RKO (cell line): ENCODE data around the gene CCDC177.

Experiments
- DNase-seq: peaks from one replicate; pipeline ENCODE4 v3.0.0-alpha.2; 2016; ENCODE audit warnings: low spot score

CCDC177 gene

DNA sequence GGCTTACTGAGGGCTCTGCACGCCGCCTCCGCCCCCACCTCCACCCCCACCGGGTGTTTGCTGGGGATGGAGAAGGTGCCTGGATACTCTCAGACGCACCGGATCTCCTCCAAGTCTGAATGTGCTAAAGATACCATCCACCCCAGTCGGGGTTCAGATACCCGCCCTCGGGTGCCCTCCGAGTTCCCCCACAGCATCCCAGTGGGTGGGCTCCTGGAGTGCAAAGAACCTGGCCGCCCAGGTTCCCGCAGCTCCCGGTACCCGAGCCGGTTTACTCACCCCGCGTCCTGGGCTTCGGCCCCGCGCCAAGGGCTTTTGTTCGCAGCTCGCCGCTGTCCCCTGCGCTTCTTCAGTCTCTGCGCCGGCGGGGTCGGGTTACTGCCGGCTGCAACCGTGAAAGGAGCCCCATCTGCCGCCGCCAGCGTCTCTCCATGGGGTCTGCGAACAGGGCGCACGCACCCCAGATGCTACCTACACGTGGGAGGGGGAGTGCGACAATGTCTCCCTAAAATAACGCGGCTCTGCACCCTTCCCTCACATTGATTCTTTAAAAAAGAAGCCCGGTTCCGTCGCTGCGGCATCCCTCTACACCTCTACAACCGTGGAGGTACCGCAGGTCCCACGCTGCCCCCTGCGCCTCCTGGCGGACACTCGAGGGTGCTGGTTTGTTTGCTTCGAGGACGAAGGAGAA is at the start of gene CCDC177:
Gene CCDC177 (minus strand): TSS at position 609 of the 691 bp plus-strand sequence. CDS start 1,249 bp downstream, outside the sequence.
- DNase-seq = no peak

DNA sequence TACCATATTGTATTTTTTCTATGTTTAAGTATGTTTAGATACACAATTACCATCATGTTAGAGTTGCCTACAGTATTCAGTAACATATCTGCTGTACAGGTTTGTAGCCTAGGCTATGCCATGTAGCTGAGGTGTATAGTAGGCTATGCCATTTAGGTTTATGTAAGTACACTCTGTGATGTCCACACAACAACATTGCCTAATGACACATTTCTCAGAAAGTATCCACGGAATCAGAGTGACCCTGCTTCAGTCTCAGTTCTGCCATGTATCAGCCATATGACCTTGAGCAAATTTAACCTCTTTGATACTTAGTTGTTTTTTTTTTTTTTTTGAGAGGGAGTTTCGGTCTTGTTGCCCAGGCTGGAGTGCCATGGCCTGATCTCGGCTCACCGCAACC is 49.5 kb upstream of the CCDC177 start:
- DNase-seq = no peak

DNA sequence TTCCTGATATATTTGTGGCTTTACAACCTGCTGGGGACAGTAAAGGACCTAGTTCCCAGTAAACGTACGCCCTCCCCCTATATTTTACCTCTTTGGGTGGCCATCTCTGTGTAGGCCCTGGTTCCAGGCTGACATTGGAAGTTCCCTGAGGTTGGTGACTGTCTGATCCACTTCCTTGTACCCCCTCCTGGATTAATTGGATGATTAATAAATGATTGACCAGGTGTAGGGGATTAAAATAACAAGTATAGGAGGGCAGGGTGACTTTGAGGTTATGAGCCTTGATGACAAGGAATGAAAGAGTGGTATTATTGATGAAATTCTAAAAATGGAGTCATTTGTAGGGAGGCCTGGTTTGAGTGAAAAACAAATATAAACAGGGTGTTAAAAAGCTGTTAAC is 46.3 kb upstream of the CCDC177 start:
- DNase-seq = no peak

DNA sequence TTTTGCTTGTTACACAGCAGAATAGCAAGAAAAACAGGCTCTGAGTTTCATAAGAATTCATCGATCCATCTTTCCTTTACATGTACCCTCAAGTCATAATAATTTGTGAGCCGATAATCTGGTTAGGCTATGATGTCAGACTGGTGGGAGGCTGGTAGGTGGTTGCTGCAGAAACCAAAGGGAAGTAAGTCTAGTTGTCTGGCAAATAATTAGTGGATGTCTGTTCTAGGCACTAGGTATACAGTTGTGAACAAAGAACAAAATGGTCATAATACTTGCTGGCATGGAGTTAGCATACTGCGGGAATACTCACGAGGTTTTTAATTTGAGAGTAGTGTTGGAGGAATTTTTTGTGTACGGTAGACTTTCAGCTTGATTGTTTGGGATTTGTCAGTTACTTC is 45.5 kb upstream of the CCDC177 start:
- no peak for DNase-seq

DNA sequence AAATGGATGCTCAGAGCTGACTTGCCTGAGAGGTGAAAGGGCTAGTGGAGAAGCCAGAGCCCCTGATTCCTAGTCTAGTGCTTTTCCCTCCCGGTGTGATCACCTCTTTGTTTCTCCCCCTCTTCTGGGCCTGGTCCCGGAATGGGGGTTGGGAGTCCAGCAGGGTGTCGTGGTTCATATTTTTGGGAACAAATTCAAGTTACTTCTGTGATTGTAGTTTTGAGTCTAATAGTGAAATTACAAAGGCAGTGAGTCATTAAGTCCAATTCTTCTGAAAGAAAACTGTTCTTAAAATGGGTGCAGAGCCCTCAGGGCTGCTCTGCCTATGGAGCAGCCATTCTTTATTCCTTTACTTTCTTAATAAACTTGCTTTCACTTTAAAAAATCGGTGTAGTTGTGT is 44.3 kb upstream of the CCDC177 start:
- no peak for DNase-seq

DNA sequence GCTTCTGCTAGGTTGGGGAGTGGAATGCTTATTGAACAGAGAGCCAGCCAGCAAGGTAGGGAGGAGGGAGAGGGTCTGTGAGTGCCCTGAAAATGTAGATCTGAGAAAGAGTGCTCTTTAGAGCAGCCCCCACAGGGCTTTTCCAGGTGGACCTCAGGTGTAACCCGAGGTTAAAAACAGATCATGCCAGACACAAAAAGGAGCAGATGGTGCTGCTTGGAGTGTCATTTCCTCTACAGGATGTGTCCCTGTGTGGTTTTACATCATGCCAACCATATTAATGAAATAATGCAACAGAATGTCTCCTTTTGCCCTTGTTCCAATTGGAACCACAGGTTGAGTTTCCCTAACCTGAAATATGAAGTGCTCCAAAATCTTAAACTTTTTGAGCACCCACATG is 43.1 kb upstream of the CCDC177 start:
- DNase-seq = no peak

DNA sequence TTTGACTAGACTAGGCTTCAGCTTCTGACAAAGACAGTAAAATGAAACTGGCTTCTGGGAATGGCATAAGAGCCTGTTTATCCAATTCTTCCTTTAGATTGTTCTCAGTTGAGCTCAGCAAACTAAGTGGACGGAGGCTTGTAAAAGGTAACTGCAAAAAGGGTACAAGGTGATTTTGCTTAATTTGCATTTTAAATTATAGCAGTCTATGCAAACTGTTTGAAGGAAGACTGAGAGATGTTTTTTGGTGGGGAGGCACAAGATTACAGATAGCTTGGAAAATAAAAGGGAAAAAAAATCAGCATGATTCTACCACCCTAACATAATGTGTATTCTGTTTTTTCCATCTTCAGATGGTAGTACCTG is 41.7 kb upstream of the CCDC177 start:
- DNase-seq = no peak

DNA sequence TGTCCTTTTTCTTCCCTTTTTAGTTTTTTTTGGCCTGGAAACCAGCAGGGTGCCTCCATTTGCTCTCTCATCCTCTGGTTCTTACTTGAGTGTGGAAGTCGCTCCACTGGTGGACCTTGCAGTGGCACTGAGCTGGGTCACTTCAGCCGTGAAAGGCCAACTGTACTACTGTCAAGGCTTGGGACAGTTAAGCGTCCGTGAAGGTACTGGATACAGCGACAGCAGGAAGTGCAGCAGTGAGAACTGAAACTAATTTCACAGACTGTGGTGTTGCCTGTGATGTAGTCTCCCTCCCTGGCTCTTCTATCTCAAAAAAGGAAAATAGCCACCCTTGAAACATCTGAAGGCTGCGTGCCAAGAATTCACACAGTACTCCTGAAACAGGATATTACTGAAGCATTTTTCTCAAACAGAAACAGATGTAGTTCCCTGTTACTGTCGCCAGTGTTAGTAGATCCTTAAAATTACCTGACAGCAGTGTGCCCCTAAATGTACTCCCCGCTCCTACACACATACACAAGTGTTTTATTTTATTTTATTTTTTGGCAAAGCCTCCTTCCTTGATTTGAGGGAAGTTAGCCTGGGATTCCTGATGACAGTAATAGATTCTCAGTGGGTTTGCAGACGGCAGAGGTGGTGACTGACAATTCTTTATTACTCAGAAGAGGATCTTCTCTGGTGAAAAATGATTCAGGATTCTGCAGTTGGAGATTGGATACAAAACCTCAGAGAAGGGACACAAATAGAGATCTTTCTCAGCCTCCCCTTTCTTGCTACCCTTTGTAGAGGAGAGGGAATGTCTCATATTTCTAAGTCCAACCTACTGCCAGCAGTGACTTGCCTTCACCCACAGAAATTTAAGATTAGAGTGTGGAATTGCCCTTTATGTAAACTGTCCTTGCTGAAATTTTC is 41.1 kb upstream of the CCDC177 start:
- DNase-seq = no peak

DNA sequence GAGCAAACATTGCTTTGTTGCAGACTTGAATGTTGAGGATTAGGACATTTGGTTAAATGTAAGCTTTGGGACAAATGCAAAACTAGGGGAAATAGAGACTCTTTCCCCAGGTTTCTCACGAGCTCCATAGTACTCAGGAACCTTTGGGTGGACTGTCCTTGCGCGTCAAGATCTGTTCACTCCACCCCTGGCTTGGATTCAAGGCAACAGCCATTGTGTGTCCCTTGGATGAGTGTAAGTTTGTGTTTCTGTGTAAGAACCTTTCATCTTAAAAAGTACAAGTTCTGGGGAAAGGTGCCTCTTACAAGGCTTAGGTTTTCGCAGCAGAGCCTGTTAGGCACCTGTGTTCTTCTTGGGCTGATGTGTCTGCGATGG is 40.4 kb upstream of the CCDC177 start:
- no peak for DNase-seq

DNA sequence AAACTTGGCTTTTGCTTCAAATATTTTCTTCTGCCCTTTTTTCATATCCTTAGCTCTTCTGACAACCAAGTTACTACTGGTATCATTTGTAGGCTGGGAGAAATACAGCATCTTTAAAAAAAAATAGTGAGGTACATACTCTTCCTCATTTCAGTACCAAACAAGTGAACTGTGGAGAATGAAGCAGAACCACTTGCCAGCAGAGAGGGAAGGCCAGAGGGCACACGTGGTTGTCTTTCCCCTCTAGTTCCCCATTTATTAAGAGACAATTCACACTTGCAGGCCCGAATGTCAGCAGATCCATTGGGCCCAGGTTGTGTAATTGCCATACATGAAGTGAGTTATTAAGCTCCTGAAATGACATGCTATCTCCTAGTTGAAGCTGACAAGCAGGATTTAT is 39.9 kb upstream of the CCDC177 start:
- DNase-seq = no peak

DNA sequence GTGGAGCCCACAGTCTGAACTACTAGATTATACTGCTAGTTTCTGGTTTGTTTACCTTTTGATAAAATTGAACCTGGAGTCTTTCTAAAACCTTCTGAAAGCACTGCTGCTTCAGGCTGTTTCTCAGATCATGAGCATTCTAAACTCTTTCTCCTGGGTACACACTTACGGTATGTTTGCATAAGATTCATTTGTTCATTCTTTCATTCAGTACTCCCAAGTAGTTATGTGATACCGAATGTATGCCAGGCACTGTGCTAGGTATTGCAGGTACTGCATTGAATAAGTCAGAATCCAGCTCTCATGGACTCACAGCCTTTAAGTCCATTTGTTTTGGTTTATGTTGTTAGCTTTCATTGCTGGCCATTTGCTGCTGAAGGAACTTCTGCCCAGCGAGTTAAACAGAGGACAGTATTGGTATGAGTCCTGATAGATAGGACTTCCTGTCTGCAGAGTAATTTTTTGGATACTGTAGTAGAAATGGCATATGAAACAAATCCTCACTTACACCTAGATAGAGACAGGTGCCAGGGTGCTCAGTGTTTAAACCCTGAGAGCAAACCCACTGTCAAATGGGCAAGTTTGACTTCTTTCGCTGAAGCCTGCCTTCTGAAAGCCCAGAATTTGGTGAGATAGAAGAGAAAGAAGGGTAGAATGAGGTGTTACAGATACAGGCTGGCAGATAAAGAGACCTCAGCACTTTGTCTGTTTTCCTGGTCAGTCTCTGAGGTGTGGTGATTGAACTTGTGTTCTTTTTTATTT is 38.8 kb upstream of the CCDC177 start:
- DNase-seq = no peak

DNA sequence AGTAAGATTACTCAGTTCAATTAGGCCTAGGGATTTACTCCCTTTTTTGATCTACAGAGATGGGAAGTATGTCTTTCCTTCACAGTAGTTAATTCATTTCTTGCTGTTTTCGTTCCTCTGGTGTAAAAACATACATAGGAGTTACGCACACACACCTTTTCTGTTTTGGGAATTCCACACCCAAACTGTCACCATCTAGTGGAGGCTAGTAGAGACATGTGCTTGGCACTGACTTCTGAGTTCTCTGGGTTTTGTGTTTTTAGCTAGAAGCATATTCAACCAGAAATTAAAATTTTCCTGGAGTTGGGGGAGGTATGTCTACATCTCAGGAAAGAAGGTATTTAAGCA is 38.1 kb upstream of the CCDC177 start:
- peak; percentile 48 for DNase-seq

DNA sequence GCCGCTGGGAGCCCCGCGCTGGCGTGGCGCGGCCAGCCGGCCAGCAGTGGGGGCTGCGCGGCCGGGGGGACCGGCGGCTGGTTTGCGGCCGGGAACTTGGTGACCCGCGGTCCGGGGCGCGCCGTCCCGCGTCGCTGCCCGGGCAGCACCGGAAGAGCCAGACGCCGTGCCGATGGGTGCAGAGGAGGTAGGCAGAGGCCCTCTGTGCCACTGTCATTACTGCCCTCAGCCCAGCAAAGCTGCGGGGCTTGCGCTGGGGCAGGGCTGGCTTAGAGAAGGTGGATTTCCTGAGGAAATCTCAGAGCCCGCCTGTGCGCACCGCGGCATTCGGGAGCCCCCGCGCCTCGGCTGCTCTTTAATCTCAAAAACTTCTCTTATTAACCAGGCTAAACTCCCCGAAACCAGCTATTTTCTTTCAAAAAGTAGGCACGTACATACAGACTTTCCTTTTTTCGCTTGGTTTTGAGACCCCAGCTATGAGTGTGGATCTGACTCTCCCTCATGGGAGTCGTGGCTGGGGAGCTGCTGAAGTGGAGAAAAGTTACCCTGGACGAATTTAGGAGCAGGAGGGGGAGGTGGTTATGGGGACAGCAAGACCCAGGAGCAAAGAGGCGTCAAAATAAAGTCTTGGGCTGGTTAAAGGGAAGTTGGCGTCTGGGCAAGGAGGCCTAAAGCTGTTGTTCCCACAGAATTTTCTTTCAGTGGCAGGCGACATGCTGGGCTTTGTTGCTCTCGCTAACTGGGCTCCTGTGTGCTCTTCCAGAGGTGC is 37.5 kb upstream of the CCDC177 start:
- peak; percentile 52 for DNase-seq

DNA sequence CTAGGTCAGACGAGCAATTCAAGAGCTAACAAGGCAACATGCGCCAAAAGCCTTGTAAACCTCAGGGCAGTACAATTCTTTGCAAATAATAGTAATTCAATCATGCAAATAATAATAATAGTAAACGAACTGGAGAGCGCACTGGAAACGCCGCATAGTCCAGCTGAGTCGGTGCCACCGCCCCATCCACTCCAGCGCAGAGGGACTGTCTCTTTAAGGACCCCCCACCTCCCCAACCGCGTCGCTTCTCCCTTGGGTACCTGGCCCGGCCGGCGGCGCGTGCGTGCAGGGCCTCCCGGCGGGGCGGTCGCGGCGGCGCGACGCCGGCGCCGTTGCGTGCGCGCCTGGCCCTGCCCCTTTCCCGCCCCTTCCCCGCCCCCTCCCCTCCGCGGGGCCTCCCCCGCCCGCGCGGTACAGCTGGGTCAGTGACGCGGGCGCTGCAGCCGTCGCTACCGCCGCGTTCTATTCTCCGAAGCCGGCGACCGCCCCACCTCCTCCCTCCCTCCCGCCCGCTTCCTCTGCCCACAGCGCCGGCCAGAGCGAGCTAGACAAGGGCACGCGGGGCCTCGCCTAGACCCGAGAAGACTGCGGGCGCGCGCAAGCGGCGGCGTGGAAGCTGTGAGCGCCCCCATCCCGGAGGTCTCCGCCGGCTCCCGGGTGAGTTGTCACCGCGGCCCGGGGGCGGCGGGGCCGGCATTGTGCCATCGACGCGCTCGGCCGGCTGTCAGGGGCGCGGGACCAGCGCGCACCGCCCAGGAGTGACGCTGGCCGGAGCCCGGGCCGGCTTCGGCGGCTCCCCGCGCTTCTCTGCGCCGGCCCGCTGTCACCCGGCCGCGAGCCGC is 36.7 kb upstream of the CCDC177 start, which contains the start of gene SUSD6:
Gene SUSD6 (plus strand): TSS at position 425 of the 842 bp plus-strand sequence. CDS start 46,997 bp downstream, outside the sequence.
- DNase-seq = peak; percentile 89

DNA sequence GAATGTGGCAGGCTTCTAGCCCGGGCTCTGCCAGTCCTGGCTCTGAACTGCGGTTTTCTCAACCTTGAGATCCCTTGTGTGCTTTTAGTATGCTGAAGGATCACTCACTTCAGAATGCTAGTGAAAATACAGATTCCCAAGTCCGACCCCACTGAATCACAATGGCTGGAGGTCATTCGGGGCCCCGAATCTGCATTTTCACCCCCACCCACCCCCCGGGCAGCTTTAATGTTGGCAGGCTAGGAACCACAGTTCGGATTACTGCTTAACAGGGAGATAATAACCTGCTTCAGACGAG is 36.2 kb upstream of the CCDC177 start:
- DNase-seq = peak; percentile 55

DNA sequence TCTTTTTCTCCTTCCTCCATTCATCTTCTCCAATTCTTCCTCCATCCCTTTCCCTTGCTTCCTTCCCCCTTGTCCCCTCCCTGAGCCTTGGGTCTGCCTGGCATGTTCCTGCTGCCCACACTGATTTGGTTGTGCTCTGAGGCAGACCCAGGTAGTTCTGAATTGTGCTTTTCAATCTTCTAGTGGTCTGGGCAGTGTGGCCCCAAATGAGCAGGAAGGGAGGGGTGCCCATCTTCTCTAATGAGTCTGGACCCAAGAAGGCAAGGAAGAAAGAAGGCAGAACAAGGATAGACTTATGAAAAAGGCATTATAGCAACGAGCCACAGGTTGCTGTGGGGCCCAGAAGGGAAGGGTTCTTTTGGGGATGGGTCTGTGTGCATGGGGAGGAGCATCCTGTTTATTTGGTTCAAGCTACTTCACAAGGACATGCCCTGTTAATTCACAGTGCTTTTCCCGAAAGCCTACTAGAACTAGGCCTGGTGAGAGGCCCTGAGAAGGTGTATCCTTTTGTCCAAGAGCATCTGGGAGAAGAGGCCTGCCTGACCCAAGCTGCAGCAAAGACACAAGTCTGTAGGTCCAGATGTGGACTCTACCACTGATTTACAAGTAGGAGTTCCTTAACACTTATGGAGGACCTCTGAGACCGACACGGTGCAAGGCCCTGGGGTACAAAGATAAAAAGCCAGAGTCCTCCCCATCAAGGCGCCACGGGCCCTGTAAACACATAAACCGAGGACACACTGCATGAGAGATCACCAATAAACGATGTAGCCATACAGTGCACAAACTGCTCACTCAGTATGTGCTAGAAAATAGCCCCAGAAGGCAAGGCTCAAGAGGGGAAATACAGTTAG is 35.6 kb upstream of the CCDC177 start:
- no peak for DNase-seq

DNA sequence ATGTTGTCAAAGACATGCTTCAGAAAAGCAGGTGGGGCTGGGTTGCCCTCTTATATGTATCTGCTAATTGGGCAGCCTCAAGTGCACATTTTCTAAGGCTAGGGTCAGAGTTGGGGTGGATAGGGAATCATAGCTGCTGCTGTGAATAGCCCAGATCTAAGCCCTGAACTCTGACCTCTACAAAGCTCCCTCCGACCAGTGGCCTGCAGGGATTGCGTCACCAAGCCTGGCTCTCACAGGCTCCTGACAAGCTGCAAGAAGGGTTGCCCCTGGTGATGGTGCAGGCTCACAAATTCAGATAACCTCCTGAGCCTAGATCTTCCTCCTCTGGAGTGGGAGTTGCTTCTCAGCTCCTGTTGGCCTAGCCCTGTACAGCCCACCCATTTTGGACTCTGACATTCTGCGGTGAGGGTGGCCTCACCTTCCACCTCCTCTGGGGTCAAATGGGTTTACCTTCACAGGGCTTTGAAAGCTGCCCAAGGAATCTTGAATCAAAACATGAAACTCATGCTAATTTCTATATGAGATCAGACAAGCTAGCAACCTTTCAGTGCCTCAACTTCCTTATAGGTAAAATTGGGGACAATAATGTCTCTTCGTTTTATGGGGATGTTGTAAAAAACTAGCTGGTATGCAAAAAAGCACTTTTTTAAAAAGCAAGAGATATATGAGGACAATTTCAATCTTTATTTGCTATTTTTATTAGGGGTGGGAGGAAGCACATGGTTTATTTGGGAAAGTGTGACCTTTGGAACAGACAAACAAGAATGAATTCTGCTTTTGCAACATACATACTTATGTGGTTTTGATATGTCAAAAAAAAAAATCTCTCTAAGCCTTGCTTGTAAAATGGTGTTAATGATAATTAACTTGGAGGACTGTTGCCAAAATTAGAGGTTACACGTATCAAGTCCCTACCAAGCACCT is 31.9 kb upstream of the CCDC177 start:
- no peak for DNase-seq

DNA sequence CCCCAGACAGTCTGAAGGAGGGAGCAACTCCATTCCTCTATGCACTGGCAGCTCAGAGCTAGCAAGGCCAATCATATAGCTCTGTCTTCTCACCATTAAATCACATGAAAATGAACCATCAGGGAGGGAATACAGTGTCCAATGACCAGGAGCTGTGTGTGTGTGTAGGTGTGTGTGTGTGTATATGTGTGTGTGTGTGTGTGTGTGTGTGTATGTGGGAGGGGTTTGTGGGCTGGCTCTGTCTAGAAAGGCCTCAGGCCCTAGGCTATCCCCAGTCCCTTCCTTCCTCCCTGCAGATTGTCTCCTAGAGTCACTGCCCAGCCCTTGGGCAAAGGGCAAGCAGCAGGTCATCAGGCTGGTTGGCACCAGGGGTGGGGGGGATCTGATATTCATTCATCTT is 31.1 kb upstream of the CCDC177 start:
- DNase-seq = no peak

DNA sequence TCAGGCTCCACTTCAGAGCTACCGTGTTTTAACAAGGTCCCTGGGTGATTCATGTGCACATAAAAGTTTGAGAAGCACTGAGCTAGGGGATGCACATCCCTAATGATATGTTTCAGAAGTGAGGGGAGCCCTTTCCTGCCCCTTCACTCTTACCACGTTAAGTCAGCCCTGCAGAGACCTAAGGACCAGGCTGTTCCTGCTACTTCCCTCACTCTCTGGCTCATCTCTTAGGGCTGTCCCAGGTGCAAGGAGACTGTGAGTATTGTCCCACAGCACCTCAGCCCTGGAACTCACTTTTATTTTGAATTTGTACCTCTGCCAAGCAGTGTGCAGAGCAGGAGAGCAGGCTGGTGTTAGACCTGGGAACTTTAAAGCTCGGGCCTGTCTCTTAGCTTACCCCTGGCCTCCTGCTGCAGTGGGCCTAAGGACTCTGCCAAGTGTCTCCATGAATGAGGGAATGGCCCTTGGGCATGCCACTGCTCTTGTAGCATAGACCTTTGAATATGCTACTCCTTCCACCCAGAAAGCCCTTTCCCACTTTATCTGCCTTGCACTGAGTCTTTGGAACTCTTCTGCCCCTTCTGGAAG is 25.7 kb upstream of the CCDC177 start:
- no peak for DNase-seq
